ENCODE measurements around the gene SLC26A1. TPM values are rescaled to one million over a fixed set of nuclear protein-coding genes. Genes with fewer than 3 reads are reported as not detected.

The SLC26A1 gene
- total RNA-seq, 1 experiment from 2014 or later = 0.09 TPM

GRCh38 chr4:1022739-1023066 lies 29.5 kb upstream of the SLC26A1 start:
- no peak overlapping the region for H4K91ac ChIP-seq (ENCODE audit: insufficient read length, low read depth, low read length)
- no peak overlapping the region for H3K4me3 Mint-ChIP-seq
- H2AFZ ChIP-seq (ENCODE audit: low read length) = no peak overlapping the region
- no peaks in the 10 kb centered on the region for H3K9me3 ChIP-seq (ENCODE audit: control insufficient read depth, low read depth, low read length)
- no peaks in the 10 kb centered on the region for H3K79me2 ChIP-seq (ENCODE audit: insufficient read depth, low read length)
- H4K5ac ChIP-seq (ENCODE audit: insufficient read length, low read depth, low read length) = no peak overlapping the region
- H3K14ac ChIP-seq (ENCODE audit: insufficient read depth, low read length) = no peak overlapping the region
- H3K27ac Mint-ChIP-seq = no peak overlapping the region
- no peak for TF ChIP-seq CTCF (conservative IDR thresholded peaks at IDR 0.05)
- no peak overlapping the region for H3K23ac ChIP-seq (ENCODE audit: insufficient read length, low read depth, low read length)
- H3K56ac ChIP-seq (ENCODE audit: insufficient read length, low read depth, low read length) = no peak overlapping the region
- H3K36me3 Mint-ChIP-seq (ENCODE audit: insufficient read depth in 1 of 3, low read depth in 3 of 3) = peaks cover 8 to 13% (median 12%) of the 10 kb centered on the region in 3 experiments; a peak in 6 of 7 replicates
- no peaks in the 10 kb centered on the region for H4K20me1 ChIP-seq (ENCODE audit: control insufficient read depth, insufficient read depth, insufficient read length)
- H3K27me3 ChIP-seq (ENCODE audit: insufficient read depth, low read length) = no peaks in the 10 kb centered on the region
- WGBS (ENCODE audit: extremely low coverage, insufficient read length, low lambda C conversion rate) = no CpG with 5 or more reads among the region's 19 CpGs
- H2BK20ac ChIP-seq (ENCODE audit: low read depth, low read length, poor library complexity, severe bottlenecking) = no peak overlapping the region
- no peak overlapping the region for H2BK15ac ChIP-seq (ENCODE audit: low read depth, low read length)
- H3K4ac ChIP-seq (ENCODE audit: low read depth, low read length) = no peak overlapping the region
- no peak overlapping the region for H3T11ph ChIP-seq (ENCODE audit: low read length)
- H4K8ac ChIP-seq (replicated peaks; ENCODE audit: insufficient read length, low read depth, low read length) = no peak overlapping the region
- H3K27me3 Mint-ChIP-seq (ENCODE audit: low read depth) = no peaks in the 10 kb centered on the region
- H2BK12ac ChIP-seq (ENCODE audit: insufficient read length, low read depth, low read length) = no peak overlapping the region
- no peak overlapping the region for H3K18ac ChIP-seq (ENCODE audit: insufficient read length, low read depth, low read length)
- no peaks in the 10 kb centered on the region for H3K23me2 ChIP-seq (ENCODE audit: insufficient read length, low read depth, low read length, poor library complexity, severe bottlenecking)
- H3K27ac ChIP-seq (ENCODE audit: insufficient read length, low read depth, low read length) = no peak overlapping the region
- no peaks in the 10 kb centered on the region for H3K79me1 ChIP-seq (ENCODE audit: insufficient read depth, low read depth, low read length, poor library complexity, severe bottlenecking)
- no peak overlapping the region for H2AK5ac ChIP-seq (ENCODE audit: insufficient read length, low read length)
- no peaks in the 10 kb centered on the region; the same call in 1 of the 2 replicates for H3K4me1 ChIP-seq (ENCODE audit: insufficient read depth, low read length)
- no peak overlapping the region for H2BK120ac ChIP-seq (ENCODE audit: low read depth, low read length, poor library complexity, severe bottlenecking)
- no peak overlapping the region for H3K9ac ChIP-seq (ENCODE audit: extremely low read depth, insufficient read length, low read length)
- H3K4me1 Mint-ChIP-seq = peaks cover 4 to 17% of the 10 kb centered on the region in 2 experiments; a peak in 3 of 4 replicates
- no peak for DNase-seq
- H3K4me2 ChIP-seq (ENCODE audit: insufficient read depth, insufficient read length, low read length) = no peak overlapping the region
- no peak overlapping the region for H2BK5ac ChIP-seq (ENCODE audit: insufficient read length, low read length)
- H3K9me3 Mint-ChIP-seq = peaks cover 0 to 2% of the 10 kb centered on the region in 2 experiments; a peak in 1 of 5 replicates

Data from H9 (cell line).